ENCODE measurements around the gene TMEM225B.
A peak's percentile ranks its signal among the peaks of the same experiment; 100 is the strongest.

Gene TMEM225B

DNA sequence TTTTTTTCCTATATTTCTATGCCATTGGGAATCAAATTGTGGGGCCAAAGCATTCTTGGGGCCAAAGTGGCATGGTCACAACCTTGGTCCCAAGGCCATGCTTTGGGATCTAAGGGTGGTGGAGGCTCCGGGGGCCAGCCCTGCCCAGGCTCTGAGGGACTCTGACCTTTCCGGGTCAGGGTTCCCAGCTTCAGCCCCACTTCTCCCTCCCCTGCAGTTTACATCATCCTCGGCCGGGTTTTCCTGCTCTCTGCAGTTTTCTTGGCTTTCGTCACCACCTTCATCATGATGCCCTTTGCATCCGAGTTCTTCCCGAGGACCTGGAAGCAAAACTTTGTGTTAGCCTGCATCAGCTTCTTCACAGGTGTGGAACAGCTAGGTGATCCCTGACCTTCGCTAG, 8.5 kb downstream of the TMEM225B start:
- no peaks in the 10 kb centered on the region for H3K9me3 Mint-ChIP-seq
- no peak overlapping the region for H3K27ac Mint-ChIP-seq
- H3K36me3 Mint-ChIP-seq (ENCODE audit: low read depth), result no peaks in the 10 kb centered on the region
- H3K4me1 Mint-ChIP-seq, result no peaks in the 10 kb centered on the region
- no peak overlapping the region for H3K4me3 Mint-ChIP-seq
- TF ChIP-seq, protein P1, sequence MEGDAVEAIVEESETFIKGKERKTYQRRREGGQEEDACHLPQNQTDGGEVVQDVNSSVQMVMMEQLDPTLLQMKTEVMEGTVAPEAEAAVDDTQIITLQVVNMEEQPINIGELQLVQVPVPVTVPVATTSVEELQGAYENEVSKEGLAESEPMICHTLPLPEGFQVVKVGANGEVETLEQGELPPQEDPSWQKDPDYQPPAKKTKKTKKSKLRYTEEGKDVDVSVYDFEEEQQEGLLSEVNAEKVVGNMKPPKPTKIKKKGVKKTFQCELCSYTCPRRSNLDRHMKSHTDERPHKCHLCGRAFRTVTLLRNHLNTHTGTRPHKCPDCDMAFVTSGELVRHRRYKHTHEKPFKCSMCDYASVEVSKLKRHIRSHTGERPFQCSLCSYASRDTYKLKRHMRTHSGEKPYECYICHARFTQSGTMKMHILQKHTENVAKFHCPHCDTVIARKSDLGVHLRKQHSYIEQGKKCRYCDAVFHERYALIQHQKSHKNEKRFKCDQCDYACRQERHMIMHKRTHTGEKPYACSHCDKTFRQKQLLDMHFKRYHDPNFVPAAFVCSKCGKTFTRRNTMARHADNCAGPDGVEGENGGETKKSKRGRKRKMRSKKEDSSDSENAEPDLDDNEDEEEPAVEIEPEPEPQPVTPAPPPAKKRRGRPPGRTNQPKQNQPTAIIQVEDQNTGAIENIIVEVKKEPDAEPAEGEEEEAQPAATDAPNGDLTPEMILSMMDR (IDR thresholded peaks at IDR 0.05; ENCODE audit: unreplicated experiment in 3 of 3), result no peak
- peaks cover 5% of the 10 kb centered on the region for H3K27me3 Mint-ChIP-seq (ENCODE audit: low read depth)

- Mint-ChIP-seq H3K27ac (no peak overlapping the region), H3K4me1 (no peaks in the 10 kb centered on the region), H3K27me3 (ENCODE audit: low read depth) (peaks cover 5% of the 10 kb centered on the region), H3K36me3 (ENCODE audit: low read depth) (no peaks in the 10 kb centered on the region), H3K9me3 (no peaks in the 10 kb centered on the region), H3K4me3 (no peak overlapping the region)
- TF ChIP-seq, protein P1 (IDR thresholded peaks at IDR 0.05; ENCODE audit: unreplicated experiment in 3 of 3), result no peak
Observed at GRCh38 chr7:99607548-99607947, 9.5 kb downstream of the TMEM225B start.

DNA sequence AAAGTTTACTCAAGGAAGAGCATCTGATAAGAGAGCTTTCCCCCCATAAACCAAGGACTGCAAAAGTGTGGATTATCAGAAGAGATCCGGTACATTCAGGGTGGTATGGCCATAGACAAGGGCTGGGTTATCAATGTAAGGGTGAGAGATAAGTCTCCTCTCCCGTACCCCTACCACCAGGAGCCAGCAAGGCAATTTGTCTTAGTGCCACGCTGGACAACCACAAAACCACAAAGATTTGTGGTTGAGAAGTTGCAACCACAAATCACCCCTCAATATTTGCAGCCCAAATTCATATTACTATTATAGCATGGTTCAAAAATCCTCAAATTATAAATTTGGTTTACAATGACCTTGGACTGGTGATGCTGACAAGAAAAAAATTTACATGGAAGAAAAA, 16.4 kb downstream of the TMEM225B start:
- H3K4me1 Mint-ChIP-seq, result peaks cover 32% of the 10 kb centered on the region
- H3K9me3 Mint-ChIP-seq, result no peaks in the 10 kb centered on the region
- peak overlapping the region; percentile 47 to 73 (median 66) for H3K4me3 Mint-ChIP-seq
- H3K36me3 Mint-ChIP-seq (ENCODE audit: low read depth), result peaks cover 12% of the 10 kb centered on the region
- no peak overlapping the region for H3K27ac Mint-ChIP-seq
- TF ChIP-seq, protein P1 (IDR thresholded peaks at IDR 0.05; ENCODE audit: unreplicated experiment in 3 of 3), result no peak
- peaks cover 5% of the 10 kb centered on the region for H3K27me3 Mint-ChIP-seq (ENCODE audit: low read depth)

DNA sequence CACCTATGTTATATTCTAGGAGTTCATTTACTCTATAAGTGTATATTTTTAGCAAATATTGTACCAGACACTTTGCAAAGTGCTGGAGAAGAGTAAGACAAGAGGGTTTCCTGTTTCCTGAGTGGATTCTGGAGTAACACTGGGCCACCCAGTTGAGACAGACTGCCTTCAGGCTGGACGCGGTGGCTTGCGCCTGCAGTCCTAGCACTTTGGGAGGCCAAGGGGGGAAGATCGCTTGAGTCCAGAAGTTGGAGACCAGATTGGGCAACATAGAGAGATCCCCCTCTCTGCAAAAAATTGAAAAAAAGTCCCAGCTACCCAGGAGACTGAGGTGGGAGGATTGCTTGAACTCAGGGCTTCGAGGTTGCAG, 17.9 kb downstream of the TMEM225B start:
- Mint-ChIP-seq H3K9me3 (no peaks in the 10 kb centered on the region), H3K4me3 (peak overlapping the region; percentile 93 to 100 (median 97)), H3K4me1 (peaks cover 32% of the 10 kb centered on the region), H3K36me3 (ENCODE audit: low read depth) (peaks cover 24% of the 10 kb centered on the region), H3K27me3 (ENCODE audit: low read depth) (no peaks in the 10 kb centered on the region), H3K27ac (peak overlapping the region; percentile 82 to 98 (median 96))
- TF ChIP-seq, protein P1 (IDR thresholded peaks at IDR 0.05; ENCODE audit: unreplicated experiment in 3 of 3), result no peak

DNA sequence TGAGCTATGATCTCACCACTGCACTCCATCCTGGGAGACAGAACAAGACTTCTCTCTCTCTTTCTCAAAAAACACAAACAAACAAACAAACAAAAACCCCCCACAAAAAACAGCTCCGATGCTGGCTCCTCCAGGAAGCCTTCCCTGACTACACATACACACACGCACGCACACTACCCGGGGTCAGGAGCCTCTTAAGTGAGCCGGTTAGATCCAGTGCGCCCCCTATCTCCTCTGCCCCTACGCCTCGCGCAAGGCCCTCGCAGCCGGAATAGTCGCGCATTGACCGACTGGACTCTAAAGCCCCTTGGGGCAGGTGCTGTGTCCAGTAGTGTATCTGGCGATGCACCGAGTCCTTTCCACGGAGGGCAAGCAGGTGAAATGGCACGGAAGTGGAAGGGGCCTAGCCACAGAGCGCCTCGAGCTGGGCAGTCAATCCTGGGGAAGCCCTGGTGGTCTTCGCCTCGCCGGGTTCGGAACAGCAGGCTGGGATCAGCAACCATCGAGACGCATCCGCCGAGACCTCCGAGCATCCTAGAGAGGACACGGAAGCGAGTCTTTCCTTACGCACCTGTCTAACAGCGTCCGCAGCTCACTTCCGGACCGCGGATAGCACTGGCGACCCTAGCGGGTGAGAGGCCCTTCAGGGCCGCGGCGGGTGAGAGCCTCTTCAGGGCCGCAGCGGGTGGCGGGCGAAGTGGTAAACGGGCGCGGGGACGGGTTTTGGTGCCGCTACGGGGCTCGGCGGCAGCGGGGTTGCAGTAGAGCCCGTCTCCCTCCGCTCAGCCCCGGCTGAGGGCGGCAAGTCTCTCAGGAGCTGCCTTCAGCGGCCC, 18.5 kb downstream of the TMEM225B start, which contains the start of gene ZSCAN25:
ZSCAN25 (plus strand) TSS at position 588 of the 833 bp plus-strand sequence. CDS start 2,661 bp downstream, outside the sequence.
- Mint-ChIP-seq H3K4me3 (peak within 1 kb of the TSS; percentile 93 to 100 (median 97)), H3K9me3 (no peaks in the 10 kb centered on the region), H3K36me3 (ENCODE audit: low read depth) (peaks cover 30% of the 10 kb centered on the region), H3K27ac (peak within 1 kb of the TSS; percentile 82 to 98 (median 96)), H3K4me1 (peaks cover 32% of the 10 kb centered on the region), H3K27me3 (ENCODE audit: low read depth) (no peaks in the 10 kb centered on the region)
- TF ChIP-seq, protein P1 (IDR thresholded peaks at IDR 0.05; ENCODE audit: unreplicated experiment in 3 of 3), result peak; percentile 24 to 52 (median 35)
